ENCODE data around the gene ZNF273.

- TF ChIP-seq, protein P1, sequence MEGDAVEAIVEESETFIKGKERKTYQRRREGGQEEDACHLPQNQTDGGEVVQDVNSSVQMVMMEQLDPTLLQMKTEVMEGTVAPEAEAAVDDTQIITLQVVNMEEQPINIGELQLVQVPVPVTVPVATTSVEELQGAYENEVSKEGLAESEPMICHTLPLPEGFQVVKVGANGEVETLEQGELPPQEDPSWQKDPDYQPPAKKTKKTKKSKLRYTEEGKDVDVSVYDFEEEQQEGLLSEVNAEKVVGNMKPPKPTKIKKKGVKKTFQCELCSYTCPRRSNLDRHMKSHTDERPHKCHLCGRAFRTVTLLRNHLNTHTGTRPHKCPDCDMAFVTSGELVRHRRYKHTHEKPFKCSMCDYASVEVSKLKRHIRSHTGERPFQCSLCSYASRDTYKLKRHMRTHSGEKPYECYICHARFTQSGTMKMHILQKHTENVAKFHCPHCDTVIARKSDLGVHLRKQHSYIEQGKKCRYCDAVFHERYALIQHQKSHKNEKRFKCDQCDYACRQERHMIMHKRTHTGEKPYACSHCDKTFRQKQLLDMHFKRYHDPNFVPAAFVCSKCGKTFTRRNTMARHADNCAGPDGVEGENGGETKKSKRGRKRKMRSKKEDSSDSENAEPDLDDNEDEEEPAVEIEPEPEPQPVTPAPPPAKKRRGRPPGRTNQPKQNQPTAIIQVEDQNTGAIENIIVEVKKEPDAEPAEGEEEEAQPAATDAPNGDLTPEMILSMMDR (conservative IDR thresholded peaks at IDR 0.05; ENCODE audit: low read length): no peak
- no peak for TF ChIP-seq EZH2phosphoT487 (IDR thresholded peaks at IDR 0.05; ENCODE audit: borderline replicate concordance, low read depth, low read length)
Measured at GRCh38 chr7:64892666-64893309, 10.3 kb upstream of the ZNF273 start.

Measured in OCI-LY7 (cell line).